Endothelial cell of umbilical vein (primary cell): Measurements from ENCODE around the gene DYRK1A. TPM values are rescaled to one million over a fixed set of nuclear protein-coding genes. Genes with fewer than 3 reads are reported as not detected.

Source experiments
- BruUV-seq: library from RNA; stranded (reverse); fragments of 400-500 nt; replicated peaks from 2 replicates; lab custom pipeline; 2021; lab: Mats Ljungman, UMichigan
- CTCF ChIA-PET: fragments of 300-600, 350-600 bp; sonication (Branson Sonifier 250); formaldehyde crosslinking; loops from one replicate; lab custom pipeline; 2021; ENCODE audit warnings: antibody characterized with exemption, inconsistent platforms; lab: Charles Lee
- POLR2A ChIA-PET: fragments of 300-600, 350-600 bp; sonication (Branson Sonifier 250); formaldehyde crosslinking; loops from one replicate; lab custom pipeline; 2021; ENCODE audit warnings: antibody characterized with exemption, inconsistent platforms; lab: Charles Lee
- DNase-seq: peaks from one replicate; pipeline ENCODE4 v3.0.0-alpha.2; 2011; ENCODE audit warnings: low read depth, low spot score
- FAIRE-seq: peaks from 2 replicates; lab custom pipeline; 2011; peaks lifted over from hg19 to GRCh38; lab: Jason Lieb, UNC
- H2AFZ ChIP-seq: 2 replicates; pipeline ENCODE4 v1.6.0; 2012; ENCODE audit warnings: low read depth, low read length, control low read depth, inconsistent platforms
- H3K27ac ChIP-seq: 2 replicates; pipeline ENCODE4 v1.5.1; 2011; ENCODE audit warnings: low read depth, mild to moderate bottlenecking, control low read depth, low read length, moderate library complexity; ENCODE audit not compliant: insufficient read depth
- H3K27me3 ChIP-seq, 2 experiments: 2 replicates each; pipeline versions ENCODE4 v1.6.0 to v1.6.1; 2011; ENCODE audit warnings: low read length in 2 of 2, mixed read lengths in 1 of 2; ENCODE audit not compliant: control insufficient read depth in 2 of 2, insufficient read depth in 2 of 2
- H3K36me3 ChIP-seq, 2 experiments: 2 replicates in 1 of 2; 3 replicates in 1 of 2; pipeline ENCODE4 v1.5.1; 2011; ENCODE audit warnings: low read length in 2 of 2, mild to moderate bottlenecking in 1 of 2, moderate library complexity in 1 of 2; ENCODE audit not compliant: control insufficient read depth in 2 of 2, insufficient read depth in 2 of 2; ENCODE audit errors: extremely low read depth in 1 of 2
- H3K4me1 ChIP-seq: 3 replicates; pipeline ENCODE4 v1.5.1; 2011; ENCODE audit warnings: mild to moderate bottlenecking, low read length; ENCODE audit not compliant: control insufficient read depth, insufficient read depth; ENCODE audit errors: extremely low read depth
- H3K4me2 ChIP-seq: 2 replicates; pipeline ENCODE4 v1.6.1; 2011; ENCODE audit warnings: low read length, control low read depth, mixed read lengths; ENCODE audit not compliant: insufficient read depth
- H3K4me3 ChIP-seq, 3 experiments: fragments of 200-600 bp in 1 of 3; sonication (generic), shearing (Covaris generic) in 1 of 3; replicated peaks in 1 of 3; 2 replicates each; pipeline ENCODE4 v1.5.1; 2011 to 2016; ENCODE audit warnings: control low read depth in 3 of 3, low read length in 3 of 3, mild to moderate bottlenecking in 2 of 3, inconsistent platforms in 1 of 3, low read depth in 1 of 3, moderate library complexity in 1 of 3; ENCODE audit not compliant: insufficient read depth in 1 of 3
- H3K79me2 ChIP-seq: 2 replicates; pipeline ENCODE4 v1.6.0; 2012; ENCODE audit warnings: low read length, inconsistent platforms; ENCODE audit not compliant: control insufficient read depth, insufficient read depth
- H3K9ac ChIP-seq: replicated peaks from 2 replicates; pipeline ENCODE3; 2011; ENCODE audit warnings: low read length, control low read depth; ENCODE audit not compliant: insufficient read depth; ENCODE audit errors: extremely low read depth
- H3K9me1 ChIP-seq: replicated peaks from 3 replicates; pipeline ENCODE4 v1.6.0; 2011; ENCODE audit warnings: mild to moderate bottlenecking, low read length; ENCODE audit not compliant: control insufficient read depth, insufficient read depth; ENCODE audit errors: extremely low read depth
- H3K9me3 ChIP-seq: replicated peaks from 2 replicates; pipeline ENCODE4 v1.5.1; 2012; ENCODE audit warnings: low read length, inconsistent platforms; ENCODE audit not compliant: control insufficient read depth, insufficient read depth
- H4K20me1 ChIP-seq: replicated peaks from 2 replicates; pipeline ENCODE3; 2011; ENCODE audit warnings: mild to moderate bottlenecking, low read length; ENCODE audit not compliant: control insufficient read depth, insufficient read depth; ENCODE audit errors: extremely low read depth
- CTCF ChIP-seq, 2 donors: IDR thresholded peaks; 1 replicate in 1 of 2; 2 replicates in 1 of 2; pipeline ENCODE4 v1.5.1; 2011; ENCODE audit warnings: low read length in 2 of 2, mild to moderate bottlenecking in 2 of 2, moderate library complexity in 2 of 2, control low read depth in 1 of 2, inconsistent platforms in 1 of 2, low read depth in 1 of 2; ENCODE audit not compliant: insufficient read depth in 1 of 2; ENCODE audit errors: extremely low read depth in 1 of 2
- EZH2 ChIP-seq: IDR thresholded peaks from 2 replicates; pipeline ENCODE4 v1.6.1; 2012; ENCODE audit warnings: borderline replicate concordance, low read depth, mild to moderate bottlenecking, moderate library complexity, low read length, inconsistent platforms; ENCODE audit not compliant: severe bottlenecking
- FOS ChIP-seq: IDR thresholded peaks from 2 replicates; pipeline ENCODE4 v1.6.1; 2011; ENCODE audit warnings: mild to moderate bottlenecking, low read length, moderate library complexity, borderline replicate concordance; ENCODE audit not compliant: insufficient read depth
- GATA2 ChIP-seq: IDR thresholded peaks from 2 replicates; pipeline ENCODE4 v1.7.0; 2011; ENCODE audit warnings: low read depth, mild to moderate bottlenecking, moderate library complexity, mixed read lengths, low read length; ENCODE audit not compliant: insufficient read length, insufficient read depth
- JUN ChIP-seq: IDR thresholded peaks from 2 replicates; pipeline ENCODE4 v1.6.1; 2011; ENCODE audit warnings: borderline replicate concordance, low read depth; ENCODE audit not compliant: insufficient read length, insufficient read depth
- MAX ChIP-seq: IDR thresholded peaks from 2 replicates; pipeline ENCODE4 v1.6.1; 2011; ENCODE audit not compliant: insufficient read depth, insufficient read length
- MYC ChIP-seq: IDR thresholded peaks from one replicate; pipeline ENCODE4 v1.6.1; 2011; ENCODE audit warnings: mild to moderate bottlenecking, low read depth, low read length
- POLR2A ChIP-seq: IDR thresholded peaks from 2 replicates; pipeline ENCODE4 v1.6.1; 2012; ENCODE audit warnings: low read depth, mild to moderate bottlenecking, control low read depth, low read length
- POLR2AphosphoS5 ChIP-seq: IDR thresholded peaks from 2 replicates; pipeline ENCODE4 v1.6.1; 2012; ENCODE audit warnings: low read depth, mild to moderate bottlenecking, control low read depth, low read length, moderate library complexity; ENCODE audit not compliant: insufficient read depth
- dilution Hi-C: fragments of 300-500 bp; cut with MboI; formaldehyde crosslinking; loops from one replicate; pipeline ENCODE4 v1.15.0; 2019; ENCODE audit warnings: low sequenced_read_pairs; ENCODE audit not compliant: extremely low pct_ligation_motif_present
- intact Hi-C: fragments of 100-400 bp; cut with micrococcal nuclease; formaldehyde crosslinking; loops from one replicate; pipeline ENCODE4 v1.10.0; 2022
- polyA plus RNA-seq, 4 experiments: library from polyadenylated mRNA; depleted of rRNA in 3 of 4; stranded (reverse) in 3 of 4; unstranded in 1 of 4; fragments of >200 nt; gene quantifications; 2 replicates each; pipeline versions ENCODE4 v1.2.1 to v1.2.3, GENCODE V29; 2011 to 2012; ENCODE audit warnings: missing spikeins in 1 of 4
- total RNA-seq: library from RNA; stranded (reverse); gene quantifications from 2 replicates; pipeline ENCODE4 v1.2.3, GENCODE V29; 2021

DYRK1A gene
- total and polyA plus RNA-seq, 2 donors (not counting 3 experiments of a cell fraction or from before 2014, with no cell fraction given), result 51.8 to 53.7 TPM

- TF ChIP-seq POLR2A, result peak; percentile 23
- TF ChIP-seq FOS, result no peak
- H3K79me2 ChIP-seq, result no peaks in the 10 kb centered on the region
- intact Hi-C loops (loop anchor here (5.0 kb wide), 1 partner anchor 190 kb away; no protein-coding TSS in a partner anchor), dilution Hi-C loops (no loop called here)
- H3K4me1 ChIP-seq, result peaks cover 14% of the 10 kb centered on the region
- H3K9me1 ChIP-seq, result no peaks in the 10 kb centered on the region
- no peaks in the 10 kb centered on the region for H3K9me3 ChIP-seq
- H3K27me3 ChIP-seq, result peaks cover 0 to 5% of the 10 kb centered on the region in 2 experiments
- no peaks in the 10 kb centered on the region for H3K36me3 ChIP-seq
- no peak overlapping the region for H3K9ac ChIP-seq
- H2AFZ ChIP-seq, result no peak overlapping the region
- POLR2A ChIA-PET, result no interaction called here
- CTCF ChIA-PET, result no interaction called here
- DNase-seq (no peak), FAIRE-seq (peak; percentile 4)
- BruUV-seq, result no TSS peak
- no peak overlapping the region for H3K4me2 ChIP-seq
- no peak overlapping the region for H3K4me3 ChIP-seq
- H4K20me1 ChIP-seq, result no peaks in the 10 kb centered on the region
- H3K27ac ChIP-seq, result no peak overlapping the region
These were observed 195.7 kb downstream of the DYRK1A start for GRCh38 chr21:37561941-37562919.

- Histone ChIP-seq H3K4me2 (peak overlapping the region; percentile 44), H4K20me1 (no peaks in the 10 kb centered on the region), H3K9ac (peak overlapping the region; percentile 71), H3K4me1 (peaks cover 14% of the 10 kb centered on the region), H3K36me3 (no peaks in the 10 kb centered on the region), H3K79me2 (no peaks in the 10 kb centered on the region), H3K9me1 (no peaks in the 10 kb centered on the region), H3K27ac (peak overlapping the region; percentile 81), H2AFZ (peak overlapping the region; percentile 82), H3K9me3 (no peaks in the 10 kb centered on the region), H3K27me3 (peaks cover 0 to 5% of the 10 kb centered on the region in 2 experiments), H3K4me3 (peak overlapping the region; percentile 9 to 54 (median 49))
- ChIA-PET POLR2A (interaction anchor here (0.7 to 1.7 kb wide), 3 partner anchors 12 to 82 kb away, joined by 3 to 7 read pairs (median 4); no protein-coding TSS in a partner anchor), CTCF (interaction anchor here (0.7 to 2.3 kb wide), 27 partner anchors 8 to 296 kb away, joined by 3 to 17 read pairs (median 5); partner anchors contain the start of genes DYRK1A and VPS26C)
- FAIRE-seq (no peak), DNase-seq (no peak)
- TSS peak; percentile 77 for BruUV-seq
- dilution Hi-C loops (no loop called here), intact Hi-C loops (loop anchor here (5.0 kb wide), 1 partner anchor 191 kb away; no protein-coding TSS in a partner anchor)
- TF ChIP-seq JUN, result no peak
- no peak for TF ChIP-seq CTCF (IDR thresholded peaks at IDR 0.05; ENCODE audit: extremely low read depth in 1 of 2, insufficient read depth in 1 of 2, low read depth in 1 of 2, low read length in 2 of 2)
- no peak for TF ChIP-seq MAX
- TF ChIP-seq GATA2, result no peak
- no peak for TF ChIP-seq POLR2AphosphoS5
- TF ChIP-seq MYC, result no peak
- TF ChIP-seq FOS, result no peak
- TF ChIP-seq POLR2A, result no peak
- no peak for TF ChIP-seq EZH2
These were observed 196.5 kb downstream of the DYRK1A start for GRCh38 chr21:37562920-37563640.
